HG03354 (cell line): ENCODE results near the gene CENPC.

Source experiments
- ATAC-seq: cut with Tn5 transposase; IDR thresholded peaks from one replicate; pipeline ENCODE4 v1.9.1; 2021; ENCODE audit warnings: mild to moderate bottlenecking; ENCODE audit not compliant: unreplicated experiment, poor library complexity, severe bottlenecking

Gene CENPC

GRCh38 chr4:67436742-67437141, 108.6 kb downstream of the CENPC start:
- ATAC-seq: peak; percentile 100

GRCh38 chr4:67430989-67431388, 114.3 kb downstream of the CENPC start:
- ATAC-seq: no peak

DNA sequence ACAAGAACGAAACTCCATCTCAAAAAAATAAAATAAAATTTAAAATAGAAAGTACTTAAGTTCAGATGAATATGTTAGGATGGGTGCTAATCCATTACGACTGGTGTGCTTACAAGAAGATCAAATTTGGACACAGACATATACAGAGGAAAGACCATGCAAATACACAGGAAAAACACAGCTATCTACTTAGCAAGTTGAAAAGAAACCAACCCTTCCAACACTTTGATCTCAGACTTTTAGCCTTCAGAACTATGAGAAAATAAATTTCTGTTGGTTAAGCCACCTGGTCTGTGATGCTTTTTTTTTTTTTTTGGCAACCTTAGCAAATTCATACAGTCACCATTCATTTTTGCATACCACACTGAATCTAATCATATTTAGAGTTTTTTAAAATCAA, 116.5 kb downstream of the CENPC start:
- no peak for ATAC-seq
